ENCODE measurements around the gene TOM1L1.

DNA sequence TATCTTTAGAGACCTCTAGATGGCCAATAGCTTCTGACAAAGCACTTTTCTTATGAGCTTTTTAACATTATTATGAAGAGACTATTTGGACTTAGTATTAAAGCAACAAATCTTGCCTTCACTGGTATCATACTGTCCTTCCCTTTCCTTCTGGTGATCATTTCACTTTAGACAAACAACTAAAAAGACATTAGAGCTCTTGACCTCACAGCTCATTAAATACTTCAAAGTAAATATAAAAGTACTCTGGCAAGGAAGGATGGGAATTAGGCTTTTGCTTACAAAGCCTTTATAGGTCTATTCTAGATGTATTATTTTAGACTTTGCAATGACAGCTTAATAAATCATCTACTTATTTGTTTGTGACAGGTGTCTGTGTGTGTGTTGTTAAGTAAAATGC is 79.0 kb downstream of the TOM1L1 start:
- TF ChIP-seq POLR2AphosphoS5 (IDR thresholded peaks at IDR 0.05; ENCODE audit: low read depth, low read length) (no peak), POLR2A (IDR thresholded peaks at IDR 0.05; ENCODE audit: low read depth, low read length) (no peak), TAF1 (IDR thresholded peaks at IDR 0.05; ENCODE audit: low read depth, low read length) (no peak), SPI1 (IDR thresholded peaks at IDR 0.05; ENCODE audit: low read depth, low read length) (no peak), POU2F2 (IDR thresholded peaks at IDR 0.05; ENCODE audit: low read depth, low read length) (no peak), PAX5 (IDR thresholded peaks at IDR 0.05; ENCODE audit: insufficient read depth, low read length, severe bottlenecking) (no peak)

All from GM12891 (cell line).